Subcutaneous adipose tissue (tissue), 4 donors: ENCODE results near the gene GAK. TPM values are rescaled to one million over a fixed set of nuclear protein-coding genes. Genes with fewer than 3 reads are reported as not detected.

Source experiments
- CTCF ChIP-seq: fragments of 450-650 bp; IDR thresholded peaks from one replicate; pipeline ENCODE4 v1.5.1; 2016; ENCODE audit warnings: low read depth, mild to moderate bottlenecking, control low read depth, antibody characterized with exemption, moderate library complexity
- total RNA-seq, 4 donors: library from RNA; depleted of rRNA; stranded (reverse); fragments of >200 nt; gene quantifications; one replicate each; pipeline ENCODE4 v1.1.0, GENCODE V29; 2016

The GAK gene
- total RNA-seq, 4 donors from 2014 or later, result 37.3 to 124 (median 58.7) TPM

GRCh38 chr4:907691-908425 is 24.3 kb downstream of the GAK start:
- TF ChIP-seq CTCF, result no peak

- TF ChIP-seq CTCF, result no peak
Observed at GRCh38 chr4:907103-907400, 25.1 kb downstream of the GAK start.

GRCh38 chr4:906339-907102 is 25.6 kb downstream of the GAK start:
- TF ChIP-seq CTCF, result no peak

- TF ChIP-seq CTCF, result no peak
Observed at GRCh38 chr4:905485-906338, 26.4 kb downstream of the GAK start.

GRCh38 chr4:903066-904046 is 28.8 kb downstream of the GAK start:
- TF ChIP-seq CTCF, result no peak

GRCh38 chr4:901192-901910 is 30.8 kb downstream of the GAK start:
- TF ChIP-seq CTCF, result no peak
